ENCODE results near the gene ARHGAP23. TPM values are rescaled to one million over a fixed set of nuclear protein-coding genes. Genes with fewer than 3 reads are reported as not detected.
"Not testable (repeated sequence)": the region's sequence is repeated elsewhere in the genome, so short reads cannot be mapped to it uniquely, and the experiment has no call there.

The ARHGAP23 gene
- total and polyA plus RNA-seq, 2 donors (not counting 3 experiments of a cell fraction or from before 2014, with no cell fraction given) = 25.4 to 190 TPM

DNA sequence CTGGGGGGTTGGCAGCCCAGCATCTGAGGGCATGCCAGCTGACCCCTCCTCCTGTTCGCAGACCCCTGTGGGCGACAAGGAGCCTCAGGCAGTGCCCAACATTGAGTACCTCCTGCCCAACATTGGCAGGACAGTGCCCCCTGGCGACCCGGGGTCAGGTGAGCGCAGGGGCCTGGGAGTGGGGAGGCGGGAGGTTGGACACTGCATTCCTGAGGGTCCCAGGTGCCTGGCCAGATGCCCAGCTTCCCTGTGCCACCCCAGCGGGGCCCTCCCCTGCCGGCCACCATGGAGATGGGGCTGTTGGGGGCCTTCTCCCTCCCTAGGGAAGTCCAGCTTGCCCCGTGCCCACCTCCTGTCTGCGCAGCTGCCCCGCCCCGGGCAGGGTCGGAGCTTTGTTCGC lies 70.1 kb downstream of the ARHGAP23 start:
- DNase-seq (ENCODE audit: low read depth, low spot score) (no peak), FAIRE-seq (no peak)
- no peak overlapping the region for H3K9ac ChIP-seq (replicated peaks; ENCODE audit: extremely low read depth, insufficient read depth, low read length)
- H3K9me1 ChIP-seq (replicated peaks; ENCODE audit: control insufficient read depth, extremely low read depth, insufficient read depth, low read length) = no peaks in the 10 kb centered on the region
- dilution Hi-C loops (cut with MboI; ENCODE audit: extremely low pct_ligation_motif_present, low sequenced_read_pairs) = no loop called here
- no peaks in the 10 kb centered on the region for H4K20me1 ChIP-seq (replicated peaks; ENCODE audit: control insufficient read depth, extremely low read depth, insufficient read depth, low read length)
- no peak overlapping the region for H3K27ac ChIP-seq (ENCODE audit: insufficient read depth, low read depth, low read length)
- no peak overlapping the region for H3K4me2 ChIP-seq (ENCODE audit: insufficient read depth, low read length)
- H3K79me2 ChIP-seq (ENCODE audit: control insufficient read depth, insufficient read depth, low read length) = peaks cover 2% of the 10 kb centered on the region
- no peaks in the 10 kb centered on the region for H3K4me1 ChIP-seq (ENCODE audit: control insufficient read depth, extremely low read depth, insufficient read depth, low read length)
- H3K27me3 ChIP-seq (ENCODE audit: control insufficient read depth in 2 of 2, insufficient read depth in 2 of 2, low read length in 2 of 2) = no peaks in the 10 kb centered on the region
- TF ChIP-seq POLR2A (IDR thresholded peaks at IDR 0.05; ENCODE audit: low read depth, low read length) = no peak
- no peak for TF ChIP-seq EZH2 (IDR thresholded peaks at IDR 0.05; ENCODE audit: borderline replicate concordance, low read depth, low read length, severe bottlenecking)
- TF ChIP-seq, protein P1, sequence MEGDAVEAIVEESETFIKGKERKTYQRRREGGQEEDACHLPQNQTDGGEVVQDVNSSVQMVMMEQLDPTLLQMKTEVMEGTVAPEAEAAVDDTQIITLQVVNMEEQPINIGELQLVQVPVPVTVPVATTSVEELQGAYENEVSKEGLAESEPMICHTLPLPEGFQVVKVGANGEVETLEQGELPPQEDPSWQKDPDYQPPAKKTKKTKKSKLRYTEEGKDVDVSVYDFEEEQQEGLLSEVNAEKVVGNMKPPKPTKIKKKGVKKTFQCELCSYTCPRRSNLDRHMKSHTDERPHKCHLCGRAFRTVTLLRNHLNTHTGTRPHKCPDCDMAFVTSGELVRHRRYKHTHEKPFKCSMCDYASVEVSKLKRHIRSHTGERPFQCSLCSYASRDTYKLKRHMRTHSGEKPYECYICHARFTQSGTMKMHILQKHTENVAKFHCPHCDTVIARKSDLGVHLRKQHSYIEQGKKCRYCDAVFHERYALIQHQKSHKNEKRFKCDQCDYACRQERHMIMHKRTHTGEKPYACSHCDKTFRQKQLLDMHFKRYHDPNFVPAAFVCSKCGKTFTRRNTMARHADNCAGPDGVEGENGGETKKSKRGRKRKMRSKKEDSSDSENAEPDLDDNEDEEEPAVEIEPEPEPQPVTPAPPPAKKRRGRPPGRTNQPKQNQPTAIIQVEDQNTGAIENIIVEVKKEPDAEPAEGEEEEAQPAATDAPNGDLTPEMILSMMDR (IDR thresholded peaks at IDR 0.05; ENCODE audit: extremely low read depth in 1 of 2, insufficient read depth in 1 of 2, low read depth in 1 of 2, low read length in 2 of 2) = no peak
- TF ChIP-seq GATA2 (IDR thresholded peaks at IDR 0.05; ENCODE audit: insufficient read depth, insufficient read length, low read depth, low read length) = no peak
- TF ChIP-seq, protein P2, sequence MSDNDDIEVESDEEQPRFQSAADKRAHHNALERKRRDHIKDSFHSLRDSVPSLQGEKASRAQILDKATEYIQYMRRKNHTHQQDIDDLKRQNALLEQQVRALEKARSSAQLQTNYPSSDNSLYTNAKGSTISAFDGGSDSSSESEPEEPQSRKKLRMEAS (IDR thresholded peaks at IDR 0.05; ENCODE audit: insufficient read depth, insufficient read length) = no peak
- TF ChIP-seq POLR2AphosphoS5 (IDR thresholded peaks at IDR 0.05; ENCODE audit: insufficient read depth, low read depth, low read length) = peak; percentile 9
- no peak for TF ChIP-seq FOS (IDR thresholded peaks at IDR 0.05; ENCODE audit: borderline replicate concordance, insufficient read depth, low read length)
- CTCF ChIA-PET = no interaction called here
- H3K9me3 ChIP-seq (replicated peaks; ENCODE audit: control insufficient read depth, insufficient read depth, low read length) = no peaks in the 10 kb centered on the region
- H2AFZ ChIP-seq (ENCODE audit: low read depth, low read length) = no peak overlapping the region
- H3K36me3 ChIP-seq (ENCODE audit: control insufficient read depth in 2 of 2, extremely low read depth in 1 of 2, insufficient read depth in 2 of 2, low read length in 2 of 2) = peaks cover 11 to 45% of the 10 kb centered on the region in 2 experiments
- no peak overlapping the region for H3K4me3 ChIP-seq (replicated peaks in 1 of 3; ENCODE audit: insufficient read depth in 1 of 3, low read depth in 1 of 3, low read length in 3 of 3)
- BruUV-seq (replicated peaks) = no TSS peak
- POLR2A ChIA-PET = no interaction called here
- intact Hi-C loops (cut with micrococcal nuclease) = no loop called here

DNA sequence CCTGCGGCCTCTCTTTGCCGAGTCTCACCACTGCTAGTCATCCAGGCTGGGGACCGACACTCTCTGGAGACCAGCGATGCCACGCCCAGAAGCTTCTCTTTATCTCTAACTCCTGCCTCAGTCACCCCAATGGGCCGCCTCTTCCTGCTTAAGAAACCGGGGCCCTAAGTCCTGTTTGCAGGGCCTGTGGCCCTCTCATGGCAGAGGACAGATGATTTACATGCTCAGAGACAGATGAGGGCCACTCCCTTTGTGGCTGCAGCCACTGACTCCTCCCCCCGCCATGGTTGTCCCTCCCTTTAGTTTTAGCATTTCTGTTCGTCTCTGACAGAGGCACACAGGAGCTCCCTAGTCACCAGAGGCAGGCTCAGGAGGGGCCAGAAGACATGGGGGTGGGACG lies 71.0 kb downstream of the ARHGAP23 start:
- H2AFZ ChIP-seq (ENCODE audit: low read depth, low read length); DNase-seq (ENCODE audit: low read depth, low spot score); H3K9me1 ChIP-seq (replicated peaks; ENCODE audit: control insufficient read depth, extremely low read depth, insufficient read depth, low read length); H3K27ac ChIP-seq (ENCODE audit: insufficient read depth, low read depth, low read length); intact Hi-C loops (cut with micrococcal nuclease); H4K20me1 ChIP-seq (replicated peaks; ENCODE audit: control insufficient read depth, extremely low read depth, insufficient read depth, low read length); H3K9ac ChIP-seq (replicated peaks; ENCODE audit: extremely low read depth, insufficient read depth, low read length); H3K4me2 ChIP-seq (ENCODE audit: insufficient read depth, low read length); H3K79me2 ChIP-seq (ENCODE audit: control insufficient read depth, insufficient read depth, low read length); FAIRE-seq; CTCF ChIA-PET; H3K4me3 ChIP-seq (replicated peaks in 1 of 3; ENCODE audit: insufficient read depth in 1 of 3, low read depth in 1 of 3, low read length in 3 of 3); BruUV-seq (replicated peaks); dilution Hi-C loops (cut with MboI; ENCODE audit: extremely low pct_ligation_motif_present, low sequenced_read_pairs); H3K4me1 ChIP-seq (ENCODE audit: control insufficient read depth, extremely low read depth, insufficient read depth, low read length); POLR2A ChIA-PET; H3K27me3 ChIP-seq (ENCODE audit: control insufficient read depth in 2 of 2, insufficient read depth in 2 of 2, low read length in 2 of 2); H3K9me3 ChIP-seq (replicated peaks; ENCODE audit: control insufficient read depth, insufficient read depth, low read length): not testable (repeated sequence)
- H3K36me3 ChIP-seq (ENCODE audit: control insufficient read depth in 2 of 2, extremely low read depth in 1 of 2, insufficient read depth in 2 of 2, low read length in 2 of 2) = peaks cover 6 to 43% of the 10 kb centered on the region in 2 experiments

DNA sequence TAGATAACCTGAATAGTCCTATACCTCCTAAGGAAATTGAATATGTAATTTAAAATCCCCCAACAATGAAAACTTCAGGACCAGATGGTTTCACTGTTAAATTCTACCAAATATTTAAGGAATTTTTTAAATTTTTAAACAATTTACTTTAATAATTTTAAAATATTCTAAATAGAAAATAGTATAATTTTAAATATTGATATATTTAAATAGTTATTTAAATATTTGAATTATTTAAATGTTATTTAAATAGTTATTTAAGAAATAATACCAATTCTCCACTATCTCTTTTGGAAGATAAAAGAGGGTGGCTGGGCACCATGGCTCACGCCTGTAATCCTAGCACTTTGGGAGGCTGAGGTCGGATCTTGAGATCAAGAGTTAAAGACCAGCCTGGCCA lies 73.5 kb downstream of the ARHGAP23 start:
- H2AFZ ChIP-seq (ENCODE audit: low read depth, low read length); H3K79me2 ChIP-seq (ENCODE audit: control insufficient read depth, insufficient read depth, low read length); H3K9me1 ChIP-seq (replicated peaks; ENCODE audit: control insufficient read depth, extremely low read depth, insufficient read depth, low read length); DNase-seq (ENCODE audit: low read depth, low spot score); dilution Hi-C loops (cut with MboI; ENCODE audit: extremely low pct_ligation_motif_present, low sequenced_read_pairs); H3K4me2 ChIP-seq (ENCODE audit: insufficient read depth, low read length); H3K9me3 ChIP-seq (replicated peaks; ENCODE audit: control insufficient read depth, insufficient read depth, low read length); intact Hi-C loops (cut with micrococcal nuclease); BruUV-seq (replicated peaks); H4K20me1 ChIP-seq (replicated peaks; ENCODE audit: control insufficient read depth, extremely low read depth, insufficient read depth, low read length); H3K4me3 ChIP-seq (replicated peaks in 1 of 3; ENCODE audit: insufficient read depth in 1 of 3, low read depth in 1 of 3, low read length in 3 of 3); H3K27me3 ChIP-seq (ENCODE audit: control insufficient read depth in 2 of 2, insufficient read depth in 2 of 2, low read length in 2 of 2); FAIRE-seq; H3K9ac ChIP-seq (replicated peaks; ENCODE audit: extremely low read depth, insufficient read depth, low read length); H3K27ac ChIP-seq (ENCODE audit: insufficient read depth, low read depth, low read length); H3K4me1 ChIP-seq (ENCODE audit: control insufficient read depth, extremely low read depth, insufficient read depth, low read length); POLR2A ChIA-PET; CTCF ChIA-PET: not testable (repeated sequence)
- H3K36me3 ChIP-seq (ENCODE audit: control insufficient read depth in 2 of 2, extremely low read depth in 1 of 2, insufficient read depth in 2 of 2, low read length in 2 of 2) = peaks cover 8 to 42% of the 10 kb centered on the region in 2 experiments
